Large intestine (tissue), 3 donors: ENCODE results near the gene MAMSTR. TPM values are rescaled to one million over a fixed set of nuclear protein-coding genes. Genes with fewer than 3 reads are reported as not detected.
"Not testable (repeated sequence)": the region's sequence is repeated elsewhere in the genome, so short reads cannot be mapped to it uniquely, and the experiment has no call there.

Experiments
- DNase-seq, 2 donors: peaks; one replicate each; pipeline versions ENCODE4 v3.0.0 to v3.0.0-alpha.2; 2013
- H3K27ac ChIP-seq: one replicate; pipeline ENCODE4 v1.5.1; 2013; ENCODE audit warnings: low read length
- H3K27me3 ChIP-seq: 2 replicates; pipeline ENCODE4 v1.6.1; 2013; ENCODE audit warnings: low read length; ENCODE audit not compliant: control insufficient read depth, insufficient read depth
- H3K36me3 ChIP-seq: 2 replicates; pipeline ENCODE4 v1.6.1; 2013; ENCODE audit warnings: low read length; ENCODE audit not compliant: control insufficient read depth, insufficient read depth
- H3K4me1 ChIP-seq: one replicate; pipeline ENCODE4 v1.6.1; 2013; ENCODE audit warnings: low read length; ENCODE audit not compliant: control insufficient read depth, insufficient read depth
- H3K4me3 ChIP-seq: one replicate; pipeline ENCODE4 v1.5.1; 2013; ENCODE audit warnings: low read length
- H3K9me3 ChIP-seq: one replicate; pipeline ENCODE4 v1.6.1; 2013; ENCODE audit warnings: mild to moderate bottlenecking, low read depth, low read length, moderate library complexity; ENCODE audit not compliant: control insufficient read depth
- WGBS: methylation state at CpG from one replicate; pipeline ENCODE4 v1.1.5; 2013; ENCODE audit warnings: low lambda C conversion rate; ENCODE audit not compliant: insufficient coverage; 5-methylcytosine and 5-hydroxymethylcytosine counted together
- polyA plus RNA-seq: library from polyadenylated mRNA; unstranded; fragments of 120-200 nt; gene quantifications from one replicate; pipeline ENCODE4 v1.2.1, GENCODE V29; 2013

Gene MAMSTR
- polyA plus RNA-seq, 1 donor = 4.1 TPM

GRCh38 chr19:48683349-48683748, 36.2 kb downstream of the MAMSTR start:
- H3K36me3 ChIP-seq = no peaks in the 10 kb centered on the region
- H3K27me3 ChIP-seq = no peaks in the 10 kb centered on the region
- DNase-seq = no peak
- H3K4me1 ChIP-seq = peaks cover 42% of the 10 kb centered on the region
- H3K27ac ChIP-seq = no peak overlapping the region
- WGBS = no CpG with 5 or more reads among the region's 11 CpGs
- H3K9me3 ChIP-seq = peaks cover 4% of the 10 kb centered on the region
- no peak overlapping the region for H3K4me3 ChIP-seq

DNA sequence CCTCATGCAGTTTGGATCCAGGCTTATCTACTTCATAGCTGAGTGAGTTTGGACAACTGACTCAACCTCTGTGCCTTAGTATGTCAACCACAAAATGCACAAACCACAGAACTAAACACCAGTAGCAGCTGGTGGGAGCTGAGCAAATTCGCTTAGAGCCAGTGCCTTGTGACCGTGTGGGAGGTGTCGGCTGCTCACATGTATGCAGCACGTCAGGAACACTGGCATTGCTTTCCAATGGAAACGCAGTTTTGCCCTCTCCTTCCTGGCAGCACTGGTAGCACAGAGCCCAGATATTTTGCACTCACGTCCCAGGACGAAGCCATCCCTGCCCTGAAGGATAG, 38.4 kb downstream of the MAMSTR start:
- Histone ChIP-seq H3K4me3 (no peak overlapping the region), H3K27ac (no peak overlapping the region), H3K4me1 (peaks cover 46% of the 10 kb centered on the region), H3K9me3 (peaks cover 4% of the 10 kb centered on the region), H3K27me3 (no peaks in the 10 kb centered on the region), H3K36me3 (no peaks in the 10 kb centered on the region)
- DNase-seq = no peak
- no CpG with 5 or more reads among the region's 7 CpGs for WGBS

GRCh38 chr19:48680436-48681126, 38.9 kb downstream of the MAMSTR start:
- H3K27me3 ChIP-seq = no peaks in the 10 kb centered on the region
- no peak overlapping the region for H3K27ac ChIP-seq

DNA sequence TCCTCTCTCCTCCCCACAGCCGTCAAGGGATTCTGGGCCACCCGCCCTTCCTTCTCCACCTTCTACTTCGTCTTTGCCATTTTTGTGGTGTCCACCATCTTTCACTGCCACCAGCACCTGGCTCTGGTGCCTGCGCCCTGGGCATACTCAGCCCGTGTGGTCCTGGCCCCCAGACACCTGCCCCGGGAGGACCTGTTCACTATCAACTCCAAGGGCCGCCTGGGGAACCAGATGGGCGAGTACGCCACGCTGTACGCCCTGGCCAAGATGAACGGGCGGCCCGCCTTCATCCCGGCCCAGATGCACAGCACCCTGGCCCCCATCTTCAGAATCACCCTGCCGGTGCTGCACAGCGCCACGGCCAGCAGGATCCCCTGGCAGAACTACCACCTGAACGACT, 39.5 kb downstream of the MAMSTR start:
- H3K27me3 ChIP-seq, DNase-seq, H3K9me3 ChIP-seq, H3K4me3 ChIP-seq, H3K36me3 ChIP-seq, H3K27ac ChIP-seq: not testable (repeated sequence)
- no CpG with 5 or more reads among the region's 19 CpGs for WGBS
- peaks cover 45% of the 10 kb centered on the region for H3K4me1 ChIP-seq

More at GRCh38 chr19:48680436-48681126, 38.9 kb downstream of the MAMSTR start:
- peaks cover 4% of the 10 kb centered on the region for H3K9me3 ChIP-seq
- no peaks in the 10 kb centered on the region for H3K36me3 ChIP-seq
- no peak overlapping the region for H3K4me3 ChIP-seq
- peaks cover 49% of the 10 kb centered on the region for H3K4me1 ChIP-seq
- no peak for DNase-seq
- no CpG with 5 or more reads among the region's 45 CpGs for WGBS

DNA sequence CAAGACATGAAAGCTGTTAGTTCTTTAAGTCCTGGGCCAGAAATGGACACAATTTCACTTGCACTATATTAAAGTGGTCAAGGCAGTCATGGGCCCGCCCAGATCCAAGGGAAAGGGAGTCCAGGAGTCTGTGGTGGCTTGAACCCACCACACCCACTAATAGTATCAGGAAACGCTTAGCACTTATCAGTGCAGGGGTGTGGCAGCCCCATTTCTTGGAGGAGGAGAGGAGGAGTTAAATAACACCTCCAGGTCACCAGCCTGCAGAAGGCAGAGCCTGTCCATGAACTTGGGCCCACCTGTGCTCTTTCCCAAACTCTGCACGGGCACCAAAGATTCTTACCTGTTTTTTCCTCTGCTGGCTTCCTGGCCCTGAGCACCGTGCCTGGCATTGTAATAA, 41.3 kb downstream of the MAMSTR start:
- Histone ChIP-seq H3K4me3 (no peak overlapping the region), H3K36me3 (no peaks in the 10 kb centered on the region), H3K27ac (peak overlapping the region; percentile 85), H3K4me1 (peaks cover 36% of the 10 kb centered on the region), H3K27me3 (no peaks in the 10 kb centered on the region), H3K9me3 (peaks cover 4% of the 10 kb centered on the region)
- peak; percentile 90 to 95 for DNase-seq
- no CpG with 5 or more reads among the region's 4 CpGs for WGBS

DNA sequence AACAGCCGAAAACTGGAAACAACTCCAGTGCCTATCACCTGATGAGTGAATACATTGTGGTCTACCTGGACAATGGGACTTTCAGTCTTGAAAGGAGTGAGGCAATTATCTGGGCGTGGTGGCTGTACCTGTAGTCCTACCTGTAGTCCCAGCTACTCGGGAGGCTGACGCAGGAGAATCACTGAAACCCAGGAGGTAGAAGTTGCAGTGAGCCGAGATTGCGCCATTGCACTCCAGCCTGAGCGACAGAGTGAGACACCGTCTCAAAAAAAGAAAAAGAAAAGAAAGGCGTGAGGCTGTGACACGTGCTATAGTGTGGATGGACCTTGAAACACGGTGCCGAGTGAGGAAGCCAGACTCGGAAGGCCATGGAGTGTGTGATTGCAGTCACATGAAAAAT, 42.6 kb downstream of the MAMSTR start:
- WGBS = 20% methylated on average over 7 of the region's 13 CpGs
- Histone ChIP-seq H3K27me3 (no peaks in the 10 kb centered on the region), H3K27ac (peak overlapping the region; percentile 85), H3K9me3 (peaks cover 4% of the 10 kb centered on the region), H3K4me1 (peaks cover 36% of the 10 kb centered on the region), H3K36me3 (no peaks in the 10 kb centered on the region), H3K4me3 (no peak overlapping the region)
- DNase-seq = peak; percentile 92 to 96

DNA sequence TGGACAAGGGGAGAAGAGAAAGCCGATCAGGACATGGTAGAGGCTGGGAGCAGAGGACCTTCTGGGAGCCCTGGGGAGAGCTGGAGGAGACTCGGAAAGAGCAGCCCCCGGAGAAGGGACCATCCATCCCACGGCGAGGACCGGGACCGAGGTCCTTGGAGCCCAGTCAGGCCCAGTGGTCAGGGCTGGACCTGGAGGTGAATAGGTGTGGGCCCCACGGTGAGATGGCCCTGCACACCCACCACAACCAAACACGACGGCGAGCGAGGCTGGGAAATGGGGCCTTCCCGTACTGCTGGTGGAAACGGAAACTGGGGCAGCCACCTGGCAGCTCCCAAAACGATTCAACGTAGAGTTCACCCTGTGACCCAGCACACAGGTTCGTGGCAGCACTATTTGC, 43.0 kb downstream of the MAMSTR start:
- no CpG with 5 or more reads among the region's 17 CpGs for WGBS
- Histone ChIP-seq H3K27ac (peak overlapping the region; percentile 85), H3K4me1 (peaks cover 36% of the 10 kb centered on the region), H3K4me3 (no peak overlapping the region), H3K27me3 (no peaks in the 10 kb centered on the region), H3K9me3 (peaks cover 4% of the 10 kb centered on the region), H3K36me3 (no peaks in the 10 kb centered on the region)
- no peak for DNase-seq

GRCh38 chr19:48674921-48675824, 44.4 kb downstream of the MAMSTR start:
- WGBS = no CpG with 5 or more reads among the region's 28 CpGs
- H3K4me1 ChIP-seq = peaks cover 45% of the 10 kb centered on the region
- H3K36me3 ChIP-seq = no peaks in the 10 kb centered on the region
- no peaks in the 10 kb centered on the region for H3K27me3 ChIP-seq
- peak; percentile 85 to 86 for DNase-seq
- H3K4me3 ChIP-seq = no peak overlapping the region
- peaks cover 6% of the 10 kb centered on the region for H3K9me3 ChIP-seq
- H3K27ac ChIP-seq = no peak overlapping the region

DNA sequence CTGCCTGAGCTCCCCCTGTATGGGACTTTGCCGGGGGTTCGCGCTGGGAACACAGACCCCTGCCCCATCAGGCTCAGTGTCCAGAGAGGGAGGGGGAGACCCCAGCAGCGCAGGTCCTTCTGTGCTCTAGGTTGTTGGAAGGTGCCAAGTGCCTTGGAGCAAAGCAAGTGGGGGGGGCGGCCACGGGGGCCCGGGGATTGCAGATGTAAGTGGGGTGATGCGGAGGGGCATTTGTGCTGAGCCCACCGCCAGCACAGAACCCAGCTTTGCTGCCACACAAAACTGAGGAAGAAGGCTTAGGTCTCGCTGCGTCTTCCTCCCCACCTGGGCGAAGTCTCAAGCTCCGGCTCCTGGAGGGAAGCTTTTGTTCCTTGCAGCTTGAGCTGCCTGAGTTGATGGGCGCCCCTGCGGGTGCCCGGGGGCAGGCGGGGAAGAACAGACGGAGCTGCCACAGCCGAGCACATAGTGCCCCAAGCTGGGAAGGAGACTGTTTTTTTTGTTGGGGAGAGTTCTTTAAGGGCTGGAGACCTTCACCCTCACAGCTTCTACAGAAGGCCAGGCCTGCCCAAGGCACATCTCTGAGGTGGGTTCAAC, 45.2 kb downstream of the MAMSTR start:
- DNase-seq = no peak
- Histone ChIP-seq H3K4me1 (peaks cover 44% of the 10 kb centered on the region), H3K27ac (no peak overlapping the region), H3K4me3 (no peak overlapping the region), H3K27me3 (no peaks in the 10 kb centered on the region), H3K9me3 (peaks cover 7% of the 10 kb centered on the region), H3K36me3 (no peaks in the 10 kb centered on the region)
- no CpG with 5 or more reads among the region's 19 CpGs for WGBS

DNA sequence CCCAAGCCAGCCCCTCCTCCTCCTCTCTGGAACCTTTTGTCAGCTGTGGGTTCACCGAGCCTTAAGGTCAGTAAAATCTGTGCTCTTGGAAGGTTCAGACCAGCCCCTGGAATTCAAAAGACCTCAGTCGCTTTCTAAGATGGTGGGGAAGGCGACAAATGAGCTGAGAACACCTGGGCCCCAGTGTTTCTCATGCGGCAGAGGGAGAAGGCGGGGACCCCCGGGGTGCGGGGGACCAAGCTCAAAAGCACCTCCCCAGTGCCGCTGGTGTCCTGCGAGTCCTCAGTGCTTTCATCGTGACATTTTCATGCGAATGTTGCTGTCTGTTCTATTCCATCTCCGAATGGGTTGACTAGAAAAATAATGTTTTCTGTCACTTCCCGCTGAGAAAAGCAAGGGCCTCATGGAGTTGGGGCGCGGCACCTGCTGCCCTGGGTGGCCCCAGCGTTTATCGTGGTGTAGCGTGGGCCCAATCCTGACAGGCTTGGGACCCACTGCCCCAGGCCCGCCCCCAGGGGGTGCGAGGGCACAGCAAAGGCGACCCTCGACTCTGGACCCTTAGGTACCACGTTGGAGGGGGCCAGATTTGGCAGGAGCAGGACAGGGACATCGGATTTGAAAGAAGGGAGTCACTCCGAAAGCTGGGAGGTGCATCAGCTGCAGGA, 46.0 kb downstream of the MAMSTR start:
- WGBS = no CpG with 5 or more reads among the region's 25 CpGs
- peaks cover 7% of the 10 kb centered on the region for H3K9me3 ChIP-seq

More for the DNA sequence above, 46.0 kb downstream of the MAMSTR start:
- Histone ChIP-seq H3K27me3 (no peaks in the 10 kb centered on the region), H3K4me1 (peaks cover 40% of the 10 kb centered on the region), H3K4me3 (no peak overlapping the region), H3K36me3 (no peaks in the 10 kb centered on the region), H3K27ac (no peak overlapping the region)
- no peak for DNase-seq
